Epithelial cell of esophagus (primary cell): Measurements from ENCODE around the gene CHMP2A.

Experiments
- DNase-seq: peaks from one replicate; pipeline ENCODE4 v3.0.0; 2010; ENCODE audit warnings: low read depth
- H3K4me3 ChIP-seq: 2 replicates; pipeline ENCODE4 v1.5.1; 2011; ENCODE audit warnings: mild to moderate bottlenecking, low read length, control low read depth
- CTCF ChIP-seq: IDR thresholded peaks from 2 replicates; pipeline ENCODE4 v1.5.1; 2011; ENCODE audit warnings: low read depth, mild to moderate bottlenecking, low read length, control low read depth, inconsistent platforms; ENCODE audit not compliant: insufficient read depth; ENCODE audit errors: missing control alignments

Gene CHMP2A

GRCh38 chr19:58561373-58562121, 6.6 kb upstream of the CHMP2A start:
- peak overlapping the region; percentile 57 for H3K4me3 ChIP-seq
- no peak for DNase-seq
- no peak for TF ChIP-seq CTCF

GRCh38 chr19:58560921-58561320, 6.0 kb upstream of the CHMP2A start:
- no peak for TF ChIP-seq CTCF
- no peak for DNase-seq
- no peak overlapping the region for H3K4me3 ChIP-seq

GRCh38 chr19:58560007-58560887, 5.3 kb upstream of the CHMP2A start:
- no peak for TF ChIP-seq CTCF
- no peak for DNase-seq
- peak overlapping the region; percentile 87 for H3K4me3 ChIP-seq

- peak; percentile 84 for DNase-seq
- TF ChIP-seq CTCF = no peak
- peak overlapping the region; percentile 87 for H3K4me3 ChIP-seq
Measured at GRCh38 chr19:58559275-58560006, 4.5 kb upstream of the CHMP2A start.

GRCh38 chr19:58558623-58559274, 3.8 kb upstream of the CHMP2A start:
- no peak for TF ChIP-seq CTCF
- H3K4me3 ChIP-seq = peak overlapping the region; percentile 87
- DNase-seq = peak; percentile 99

- peak; percentile 68 for DNase-seq
- TF ChIP-seq CTCF = no peak
- peak within 1 kb of the TSS; percentile 90 for H3K4me3 ChIP-seq
Measured at GRCh38 chr19:58558066-58558622, 3.2 kb upstream of the CHMP2A start, which contains the start of gene UBE2M. TSS of gene UBE2M (minus strand) at chr19:58558611. CDS start at chr19:58558381, 230 bp downstream.
